HG02852 (cell line): Measurements from ENCODE around the gene INHBB.
"Not testable (repeated sequence)": the region's sequence is repeated elsewhere in the genome, so short reads cannot be mapped to it uniquely, and the experiment has no call there.

Experiments used
- ATAC-seq: cut with Tn5 transposase; IDR thresholded peaks from one replicate; pipeline ENCODE4 v1.9.1; 2021; ENCODE audit warnings: mild to moderate bottlenecking, moderate library complexity; ENCODE audit not compliant: unreplicated experiment

Gene INHBB

GRCh38 chr2:120376679-120377640 lies 31.0 kb downstream of the INHBB start:
- no peak for ATAC-seq

DNA sequence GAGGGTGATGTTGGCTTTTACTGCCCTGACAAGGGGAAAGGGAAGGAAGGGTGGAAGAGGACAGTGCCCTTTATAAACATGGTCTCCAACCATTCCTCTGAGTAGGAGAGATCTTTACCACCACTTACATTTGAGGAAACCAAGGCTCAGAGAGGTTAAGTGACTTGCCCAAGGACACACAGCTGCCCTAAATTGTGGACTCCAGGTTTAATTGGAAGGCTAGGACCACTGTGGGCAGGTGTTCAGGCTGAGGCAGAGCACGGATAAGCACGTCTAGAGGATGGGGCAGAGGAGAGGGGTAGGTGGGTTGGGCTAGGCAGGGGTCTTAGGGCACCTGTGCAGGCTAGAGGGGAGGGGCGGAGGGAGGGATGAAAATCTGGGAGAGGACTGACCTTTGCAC lies 32.7 kb downstream of the INHBB start:
- no peak for ATAC-seq

DNA sequence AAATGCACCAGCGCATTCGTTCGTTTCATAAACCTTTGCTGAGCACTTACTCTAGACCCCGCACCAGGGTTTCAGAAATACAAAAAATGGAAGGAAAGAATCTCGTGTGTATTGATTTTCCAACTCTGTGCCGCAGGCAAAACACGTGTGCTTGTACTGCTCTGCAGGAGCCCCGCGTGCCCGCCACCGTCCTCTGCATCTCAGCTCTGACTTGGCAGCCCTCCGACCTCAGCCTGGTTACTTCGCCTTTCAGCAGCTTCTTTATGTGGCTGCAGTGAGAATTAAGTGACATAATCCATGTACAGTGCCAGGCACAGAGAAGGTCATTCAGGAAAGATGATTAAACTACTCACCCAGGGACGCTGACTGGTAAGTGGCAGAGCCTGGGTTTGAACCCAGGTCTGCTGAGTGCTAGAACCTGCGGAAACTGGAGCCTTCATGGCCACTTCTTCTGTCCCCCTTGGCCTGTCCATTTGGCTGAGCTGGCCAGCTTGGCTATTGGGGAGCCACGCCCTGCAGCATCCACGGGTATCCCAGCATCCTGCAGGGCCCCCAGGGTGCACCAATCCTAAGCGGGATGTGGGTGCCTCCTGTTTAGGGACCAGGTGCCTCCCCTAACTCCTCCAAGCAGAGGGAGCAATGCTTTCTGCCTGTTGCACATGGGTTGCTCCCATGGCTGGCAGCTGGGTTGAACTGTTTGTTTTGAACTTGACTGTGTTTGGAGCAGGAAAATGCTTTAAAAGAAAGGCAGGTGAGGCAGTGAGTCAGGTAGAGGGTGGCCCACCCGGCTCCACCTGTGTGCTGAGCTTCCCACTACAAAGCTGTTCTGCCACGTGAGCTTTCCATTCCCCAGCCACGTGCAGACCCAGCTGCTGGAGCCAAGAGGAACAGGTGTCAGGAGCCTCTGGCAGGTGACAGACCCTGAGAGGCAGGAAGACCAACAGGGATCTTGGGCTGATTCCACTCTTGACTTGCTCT lies 34.3 kb downstream of the INHBB start:
- ATAC-seq, result no peak

DNA sequence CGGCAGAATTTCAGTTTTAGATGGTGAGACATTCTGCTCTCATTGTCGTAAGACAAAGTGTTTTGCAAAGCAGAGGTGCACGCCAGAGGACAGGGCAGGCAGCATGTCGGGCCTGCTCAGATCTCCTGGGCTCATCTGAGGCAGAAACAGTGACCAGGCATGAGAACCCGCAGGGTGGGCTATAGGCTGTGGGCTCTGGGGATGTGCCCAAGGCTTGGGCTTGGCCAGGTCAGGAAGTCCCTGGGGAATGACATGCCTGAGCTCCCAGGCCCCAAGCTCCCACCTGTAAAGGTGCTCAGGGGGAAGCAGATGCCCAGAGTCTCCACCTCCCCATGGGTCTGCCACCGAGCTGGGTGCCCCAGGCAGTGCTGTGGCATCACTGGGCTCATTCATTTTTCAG lies 35.3 kb downstream of the INHBB start:
- ATAC-seq, result no peak

DNA sequence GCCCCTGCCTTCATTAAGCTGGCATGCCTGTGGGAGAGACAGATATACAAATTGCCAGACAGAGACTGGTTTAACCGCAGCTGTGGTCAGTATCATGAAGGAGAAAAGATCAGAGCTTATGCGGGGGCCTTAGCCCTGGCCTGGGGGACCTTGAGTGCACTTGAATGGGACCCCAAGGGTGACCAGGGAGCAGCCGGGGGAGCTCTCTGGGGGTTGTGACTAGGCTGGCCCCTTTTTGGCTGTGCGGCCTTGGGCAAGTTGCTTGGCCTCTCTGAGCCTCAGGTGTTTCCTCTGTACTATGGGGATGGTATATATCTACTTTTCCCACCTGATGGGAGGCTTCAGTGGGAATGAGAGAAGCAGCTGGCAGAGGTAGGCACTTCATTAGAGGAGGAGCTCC lies 35.7 kb downstream of the INHBB start:
- ATAC-seq, result no peak

GRCh38 chr2:120382541-120383144 lies 36.7 kb downstream of the INHBB start:
- ATAC-seq, result no peak

DNA sequence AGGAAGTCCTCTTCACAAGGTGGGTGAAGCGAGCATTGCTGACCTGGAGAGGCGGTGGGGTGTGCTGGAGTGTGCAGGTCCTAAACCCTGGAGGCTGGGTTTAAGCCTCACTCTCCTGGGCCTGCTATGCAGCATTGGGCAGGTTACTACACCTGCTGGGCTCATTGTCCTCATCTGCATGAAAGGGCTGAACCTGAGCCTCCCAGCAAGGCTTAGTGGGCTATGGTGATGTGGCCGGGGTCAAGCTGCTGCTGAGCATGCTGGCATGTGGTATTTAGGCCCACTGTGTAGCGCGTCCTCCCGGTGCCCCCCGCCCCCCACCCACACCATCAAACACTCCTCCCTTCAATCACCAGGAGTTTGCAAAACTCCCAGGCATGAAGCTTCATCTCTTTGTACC lies 37.3 kb downstream of the INHBB start:
- ATAC-seq, result no peak

DNA sequence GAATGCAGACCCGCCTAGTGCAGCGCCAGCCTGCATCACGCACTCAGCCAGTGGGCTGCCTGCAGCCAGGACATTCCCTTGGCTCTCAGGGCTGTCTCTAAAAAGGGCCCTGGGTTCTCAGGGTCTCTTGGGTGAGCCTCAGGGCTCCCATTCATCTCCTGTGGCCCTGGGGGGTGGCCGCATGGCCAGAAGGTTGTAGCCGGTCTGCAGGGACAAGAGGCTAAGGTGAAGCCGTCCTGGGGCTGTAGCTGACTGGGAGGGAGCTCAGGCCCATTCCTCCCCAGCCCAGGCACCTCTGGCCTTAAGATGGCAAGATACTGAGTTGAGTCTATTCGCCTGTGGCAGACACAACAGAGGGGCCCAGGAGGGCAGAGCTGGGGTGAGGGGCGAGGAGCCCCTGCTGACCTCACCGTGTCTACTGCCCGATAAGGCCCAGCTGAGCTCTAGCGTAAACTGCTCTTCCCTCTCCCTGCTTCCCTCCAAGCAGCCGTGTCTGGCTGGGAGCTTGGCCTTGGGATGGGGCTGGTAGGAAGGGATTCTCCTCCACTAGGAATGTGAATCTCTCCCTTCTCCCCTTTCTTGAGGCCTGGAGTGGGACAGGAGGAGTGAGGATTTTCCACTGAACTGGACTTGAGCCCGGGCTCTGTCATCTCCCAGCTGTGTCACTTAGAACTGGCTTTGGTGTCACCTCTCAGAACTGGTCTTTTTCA lies 37.9 kb downstream of the INHBB start:
- no peak for ATAC-seq

- no peak for ATAC-seq
These were observed 38.8 kb downstream of the INHBB start for GRCh38 chr2:120384486-120385354.

DNA sequence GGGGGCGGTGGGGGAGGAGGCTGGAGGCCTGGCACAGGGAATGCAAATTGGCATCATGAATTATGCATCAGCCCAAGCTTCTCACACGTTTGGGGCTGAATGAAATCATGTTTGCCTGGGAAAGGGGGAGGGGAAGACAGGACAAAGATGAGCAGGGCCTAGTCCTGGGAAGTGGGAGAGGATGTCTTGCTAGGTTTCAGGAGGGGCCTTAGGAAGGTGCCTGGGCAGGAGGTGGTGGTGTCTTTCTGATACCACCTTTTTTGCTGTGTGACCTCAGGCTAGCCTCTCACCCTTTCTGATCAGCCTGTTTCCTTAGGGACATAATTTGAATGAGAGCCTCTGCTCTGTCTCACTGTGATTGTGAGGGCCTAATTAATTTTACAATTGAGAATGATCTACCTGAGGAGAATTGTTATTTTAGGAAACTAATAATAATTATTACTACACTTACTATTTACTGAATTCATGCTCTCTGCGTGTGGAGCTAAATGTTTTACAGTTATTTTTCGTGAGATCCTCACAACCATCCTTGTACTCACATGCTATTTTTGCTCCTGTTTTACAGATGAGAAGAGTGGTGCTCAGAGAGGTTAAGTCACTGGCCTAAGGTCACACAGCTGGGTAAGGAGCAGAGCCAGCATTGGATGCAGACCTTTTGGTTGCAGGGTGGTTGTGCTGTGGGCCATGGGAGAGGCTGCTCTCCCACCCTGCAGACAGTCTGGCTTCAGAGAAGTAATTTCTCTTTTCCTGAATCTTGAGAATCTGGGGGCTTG lies 39.6 kb downstream of the INHBB start:
- no peak for ATAC-seq

- no peak for ATAC-seq
These were observed 42.5 kb downstream of the INHBB start for GRCh38 chr2:120388222-120389035.

DNA sequence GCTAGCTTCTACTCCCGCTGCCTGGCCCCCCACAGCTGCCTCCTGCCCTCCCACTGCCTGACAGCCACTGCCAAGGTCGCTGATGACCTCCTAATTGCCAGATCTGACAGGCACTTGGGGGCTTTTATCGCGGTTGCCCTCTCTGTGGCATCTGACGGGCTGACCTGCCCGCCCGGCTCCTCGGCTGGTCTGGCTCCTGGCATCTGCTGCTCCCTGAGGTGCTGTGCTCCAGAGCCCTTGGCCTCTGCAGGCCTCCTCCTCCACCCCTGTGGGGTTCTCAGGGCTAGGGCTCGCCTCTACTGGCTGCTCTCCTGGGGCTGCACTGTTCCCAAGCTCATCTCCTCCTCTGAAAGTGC lies 43.1 kb downstream of the INHBB start:
- no peak for ATAC-seq

DNA sequence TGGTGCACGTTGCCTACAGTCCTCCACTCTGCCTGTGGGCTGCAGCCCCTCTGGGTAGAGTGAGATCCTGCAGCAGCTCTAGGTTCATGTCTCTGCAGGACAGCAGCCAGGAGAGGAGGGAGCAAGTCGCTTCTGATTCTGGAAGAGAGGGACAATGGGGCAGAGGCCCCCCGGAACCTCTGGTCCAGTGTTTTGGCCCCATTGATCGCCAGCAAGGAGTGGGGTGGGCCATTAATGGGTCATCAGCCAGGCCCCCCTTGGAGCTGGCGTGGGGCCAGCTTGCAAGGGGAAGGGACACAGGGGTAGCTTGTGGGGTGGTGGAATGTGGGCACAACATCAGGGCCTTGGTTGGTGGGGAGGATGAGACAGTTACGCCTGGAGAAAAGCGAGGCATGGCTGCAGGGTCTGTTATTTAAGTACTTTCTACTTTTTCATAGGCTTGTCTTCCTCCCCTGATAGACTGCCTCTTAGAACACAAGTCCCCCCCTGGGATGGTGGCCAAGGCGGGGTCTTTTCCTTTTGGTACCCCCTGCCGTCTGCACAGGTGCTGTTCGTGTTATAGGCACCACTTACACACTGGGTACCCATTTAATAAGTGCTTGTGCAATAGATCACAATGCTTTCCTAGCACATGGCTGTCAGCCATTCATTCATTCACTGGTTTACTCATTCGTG lies 44.6 kb downstream of the INHBB start:
- no peak for ATAC-seq

GRCh38 chr2:120391382-120391781 lies 45.4 kb downstream of the INHBB start:
- not testable (repeated sequence) for ATAC-seq

DNA sequence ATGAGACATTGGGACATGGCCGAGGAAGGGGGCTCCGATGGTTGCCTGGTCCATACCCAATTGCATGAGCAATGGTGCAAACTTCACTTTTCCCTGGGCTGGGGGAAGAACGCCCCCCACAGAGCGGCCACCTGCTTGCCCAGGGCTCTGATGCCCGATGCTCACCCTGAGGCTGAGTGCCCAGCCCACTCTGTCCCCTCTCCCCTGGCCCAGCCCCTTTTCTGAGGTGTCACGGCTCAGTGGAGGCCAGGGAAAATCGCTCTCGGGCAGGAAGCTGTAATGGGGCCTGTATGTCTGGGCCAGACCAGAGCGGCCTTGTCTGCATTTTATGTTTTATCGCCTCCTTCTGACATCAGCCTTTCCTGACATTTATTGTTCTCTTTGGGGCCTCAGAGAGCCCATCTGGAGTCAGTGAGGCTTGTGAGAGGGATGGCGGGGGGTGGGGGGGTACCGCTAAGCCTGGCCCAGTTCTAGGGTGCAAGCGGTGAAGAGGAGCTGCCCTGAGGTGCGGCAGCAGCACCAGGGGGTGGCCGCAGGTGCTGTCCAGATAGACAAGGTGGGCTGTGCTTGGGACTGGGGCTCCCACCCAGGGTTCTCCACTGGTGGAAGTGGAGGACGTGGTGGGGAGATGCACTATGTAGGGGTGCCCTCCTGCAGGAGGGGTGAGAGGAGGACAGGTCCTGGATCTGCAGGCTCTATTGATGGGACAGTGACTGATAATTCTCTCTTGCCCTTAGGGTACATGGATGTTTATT lies 46.2 kb downstream of the INHBB start:
- ATAC-seq, result no peak

GRCh38 chr2:120392923-120393322 lies 47.0 kb downstream of the INHBB start:
- no peak for ATAC-seq

GRCh38 chr2:120393456-120393855 lies 47.5 kb downstream of the INHBB start:
- ATAC-seq, result no peak
